Activated CD4-positive, alpha-beta T cell treated with anti-CD3 and anti-CD28 coated beads, Interleukin-2, amount 10 ng/mL, durations not matched to agents 24 days and 14 days (primary cell): ENCODE measurements around the gene RAPGEF3. TPM values are rescaled to one million over a fixed set of nuclear protein-coding genes. Genes with fewer than 3 reads are reported as not detected.

Experiments used
- DNase-seq: peaks from one replicate; pipeline ENCODE4 v3.0.0; 2022
- H3K27ac Mint-ChIP-seq: one replicate; pipeline ENCODE4 v1.8.0; 2022; ENCODE audit warnings: mild to moderate bottlenecking, mixed read lengths
- H3K27me3 Mint-ChIP-seq: one replicate; pipeline ENCODE4 v1.8.0; 2022; ENCODE audit warnings: mixed read lengths
- H3K36me3 Mint-ChIP-seq: one replicate; pipeline ENCODE4 v1.8.0; 2022; ENCODE audit warnings: low read depth, mild to moderate bottlenecking, mixed read lengths
- H3K4me1 Mint-ChIP-seq: one replicate; pipeline ENCODE4 v1.8.0; 2021; ENCODE audit warnings: mixed read lengths
- H3K4me3 Mint-ChIP-seq: one replicate; pipeline ENCODE4 v1.8.0; 2022; ENCODE audit warnings: mild to moderate bottlenecking, moderate library complexity, mixed read lengths
- H3K9me3 Mint-ChIP-seq: one replicate; pipeline ENCODE4 v1.8.0; 2021; ENCODE audit warnings: mixed read lengths
- intact Hi-C: fragments of 100-400 bp; cut with micrococcal nuclease; formaldehyde crosslinking; loops from one replicate; pipeline ENCODE4 v1.15.1; 2023
- total RNA-seq: library from RNA; stranded (reverse); gene quantifications from 2 replicates; pipeline ENCODE4 v1.2.3, GENCODE V29; 2022

The RAPGEF3 gene
- total RNA-seq, 1 donor from 2014 or later = 3.6 TPM

- Mint-ChIP-seq H3K27me3 (peaks cover 8% of the 10 kb centered on the region), H3K4me1 (peaks cover 10% of the 10 kb centered on the region), H3K9me3 (no peaks in the 10 kb centered on the region), H3K36me3 (no peaks in the 10 kb centered on the region), H3K4me3 (no peak overlapping the region), H3K27ac (no peak overlapping the region)
- intact Hi-C loops = no loop called here
- DNase-seq = peak; percentile 82
Measured at GRCh38 chr12:47744005-47744651, 14.6 kb downstream of the RAPGEF3 start.

GRCh38 chr12:47743311-47743860 is 15.3 kb downstream of the RAPGEF3 start:
- Mint-ChIP-seq H3K27me3 (peaks cover 6% of the 10 kb centered on the region), H3K4me3 (no peak overlapping the region), H3K36me3 (no peaks in the 10 kb centered on the region), H3K27ac (no peak overlapping the region), H3K9me3 (no peaks in the 10 kb centered on the region), H3K4me1 (peaks cover 10% of the 10 kb centered on the region)
- intact Hi-C loops = loop anchor here (2.0 kb wide), 1 partner anchor 15 kb away; the partner anchor contains the start of gene RAPGEF3
- no peak for DNase-seq

GRCh38 chr12:47742253-47742825 is 16.3 kb downstream of the RAPGEF3 start:
- intact Hi-C loops = loop anchor here (1.0 to 2.0 kb wide), 5 partner anchors 16 to 96 kb away; partner anchors contain the start of gene RAPGEF3
- Mint-ChIP-seq H3K9me3 (no peaks in the 10 kb centered on the region), H3K4me3 (no peak overlapping the region), H3K27me3 (peaks cover 5% of the 10 kb centered on the region), H3K4me1 (peaks cover 10% of the 10 kb centered on the region), H3K36me3 (no peaks in the 10 kb centered on the region), H3K27ac (no peak overlapping the region)
- peak; percentile 93 for DNase-seq

- H3K27ac Mint-ChIP-seq = no peak overlapping the region
- peak; percentile 63 for DNase-seq
- H3K36me3 Mint-ChIP-seq = no peaks in the 10 kb centered on the region
- no peaks in the 10 kb centered on the region for H3K9me3 Mint-ChIP-seq
- peaks cover 10% of the 10 kb centered on the region for H3K4me1 Mint-ChIP-seq
- intact Hi-C loops = no loop called here
- no peak overlapping the region for H3K4me3 Mint-ChIP-seq
- peaks cover 5% of the 10 kb centered on the region for H3K27me3 Mint-ChIP-seq
Measured at GRCh38 chr12:47741340-47741703, 17.4 kb downstream of the RAPGEF3 start.

GRCh38 chr12:47740606-47741339 is 17.9 kb downstream of the RAPGEF3 start:
- intact Hi-C loops = no loop called here
- Mint-ChIP-seq H3K4me3 (no peak overlapping the region), H3K27me3 (peaks cover 5% of the 10 kb centered on the region), H3K36me3 (no peaks in the 10 kb centered on the region), H3K4me1 (peaks cover 10% of the 10 kb centered on the region), H3K27ac (no peak overlapping the region), H3K9me3 (no peaks in the 10 kb centered on the region)
- no peak for DNase-seq

- Mint-ChIP-seq H3K4me1 (peaks cover 10% of the 10 kb centered on the region), H3K4me3 (no peak overlapping the region), H3K27ac (no peak overlapping the region), H3K9me3 (no peaks in the 10 kb centered on the region), H3K36me3 (no peaks in the 10 kb centered on the region), H3K27me3 (peaks cover 4% of the 10 kb centered on the region)
- no peak for DNase-seq
- intact Hi-C loops = no loop called here
Measured at GRCh38 chr12:47739979-47740378, 18.7 kb downstream of the RAPGEF3 start.

- no peaks in the 10 kb centered on the region for H3K36me3 Mint-ChIP-seq
- no peaks in the 10 kb centered on the region for H3K9me3 Mint-ChIP-seq
- H3K27me3 Mint-ChIP-seq = no peaks in the 10 kb centered on the region
- no peak overlapping the region for H3K27ac Mint-ChIP-seq
- H3K4me1 Mint-ChIP-seq = peaks cover 10% of the 10 kb centered on the region
- H3K4me3 Mint-ChIP-seq = no peak overlapping the region
- intact Hi-C loops = no loop called here
- DNase-seq = no peak
Measured at GRCh38 chr12:47739297-47739696, 19.4 kb downstream of the RAPGEF3 start.

GRCh38 chr12:47737936-47738594 is 20.6 kb downstream of the RAPGEF3 start:
- no peaks in the 10 kb centered on the region for H3K36me3 Mint-ChIP-seq
- intact Hi-C loops = no loop called here
- peaks cover 10% of the 10 kb centered on the region for H3K4me1 Mint-ChIP-seq
- H3K27ac Mint-ChIP-seq = no peak overlapping the region
- no peaks in the 10 kb centered on the region for H3K9me3 Mint-ChIP-seq
- H3K4me3 Mint-ChIP-seq = no peak overlapping the region
- no peaks in the 10 kb centered on the region for H3K27me3 Mint-ChIP-seq
- DNase-seq = no peak

- peaks cover 6% of the 10 kb centered on the region for H3K4me1 Mint-ChIP-seq
- no peaks in the 10 kb centered on the region for H3K9me3 Mint-ChIP-seq
- H3K27me3 Mint-ChIP-seq = no peaks in the 10 kb centered on the region
- H3K36me3 Mint-ChIP-seq = no peaks in the 10 kb centered on the region
- no peak overlapping the region for H3K27ac Mint-ChIP-seq
- DNase-seq = no peak
- H3K4me3 Mint-ChIP-seq = no peak overlapping the region
- intact Hi-C loops = no loop called here
Measured at GRCh38 chr12:47736877-47737676, 21.6 kb downstream of the RAPGEF3 start.

- DNase-seq = no peak
- H3K27me3 Mint-ChIP-seq = no peaks in the 10 kb centered on the region
- no peak overlapping the region for H3K4me3 Mint-ChIP-seq
- intact Hi-C loops = no loop called here
- no peak overlapping the region for H3K27ac Mint-ChIP-seq
- H3K9me3 Mint-ChIP-seq = no peaks in the 10 kb centered on the region
- H3K4me1 Mint-ChIP-seq = peaks cover 3% of the 10 kb centered on the region
- H3K36me3 Mint-ChIP-seq = no peaks in the 10 kb centered on the region
Measured at GRCh38 chr12:47736216-47736615, 22.5 kb downstream of the RAPGEF3 start.

- Mint-ChIP-seq H3K27me3 (no peaks in the 10 kb centered on the region), H3K4me3 (no peak overlapping the region), H3K9me3 (no peaks in the 10 kb centered on the region), H3K36me3 (no peaks in the 10 kb centered on the region), H3K27ac (no peak overlapping the region), H3K4me1 (peaks cover 2% of the 10 kb centered on the region)
- intact Hi-C loops = no loop called here
- DNase-seq = no peak
Measured at GRCh38 chr12:47735649-47736048, 23.0 kb downstream of the RAPGEF3 start.

GRCh38 chr12:47734725-47735480 is 23.8 kb downstream of the RAPGEF3 start:
- Mint-ChIP-seq H3K36me3 (no peaks in the 10 kb centered on the region), H3K4me3 (no peak overlapping the region), H3K27me3 (no peaks in the 10 kb centered on the region), H3K4me1 (peaks cover 2% of the 10 kb centered on the region), H3K27ac (no peak overlapping the region), H3K9me3 (no peaks in the 10 kb centered on the region)
- intact Hi-C loops = no loop called here
- no peak for DNase-seq

- no peaks in the 10 kb centered on the region for H3K4me1 Mint-ChIP-seq
- no peaks in the 10 kb centered on the region for H3K27me3 Mint-ChIP-seq
- intact Hi-C loops = no loop called here
- no peak overlapping the region for H3K27ac Mint-ChIP-seq
- no peaks in the 10 kb centered on the region for H3K9me3 Mint-ChIP-seq
- no peak for DNase-seq
- no peak overlapping the region for H3K4me3 Mint-ChIP-seq
- H3K36me3 Mint-ChIP-seq = no peaks in the 10 kb centered on the region
Measured at GRCh38 chr12:47733142-47733541, 25.5 kb downstream of the RAPGEF3 start.
